Neural cell (in vitro differentiated cells): Measurements from ENCODE around the gene URAD.

Source experiments
- CTCF ChIP-seq: fragments of 450-650 bp; IDR thresholded peaks from 2 replicates; pipeline ENCODE4 v1.5.1; 2014; ENCODE audit warnings: antibody characterized with exemption, mild to moderate bottlenecking, moderate library complexity; ENCODE audit not compliant: poor library complexity, severe bottlenecking
- EP300 ChIP-seq: fragments of 450-650 bp; conservative IDR thresholded peaks from 2 replicates; pipeline ENCODE4 v1.6.1; 2014; ENCODE audit warnings: antibody characterized with exemption, mild to moderate bottlenecking, moderate library complexity; ENCODE audit not compliant: poor library complexity, severe bottlenecking
- RAD21 ChIP-seq: fragments of 450-650 bp; conservative IDR thresholded peaks from 2 replicates; pipeline ENCODE4 v1.6.1; 2014; ENCODE audit warnings: antibody characterized with exemption, mild to moderate bottlenecking, moderate library complexity

GRCh38 chr13:27954406-27954851 is 34.1 kb downstream of the URAD start:
- TF ChIP-seq RAD21 = no peak
- TF ChIP-seq CTCF = no peak
- no peak for TF ChIP-seq EP300
